Muscle of leg (tissue), 9 donors: Measurements from ENCODE around the gene SLC23A3. TPM values are rescaled to one million over a fixed set of nuclear protein-coding genes. Genes with fewer than 3 reads are reported as not detected.

ENCODE experiments used
- polyA plus RNA-seq, 8 donors: library from polyadenylated mRNA; unstranded; fragments of 120-200 nt; gene quantifications; one replicate each; pipeline versions ENCODE4 v1.2.1 to v1.2.3, GENCODE V29; 2013; ENCODE audit warnings: inconsistent platforms in 1 of 8, low replicate concordance in 1 of 8; ENCODE audit not compliant: insufficient read length in 8 of 8, insufficient read depth in 1 of 8
- total RNA-seq: library from RNA; stranded (reverse); fragments of 120-200 nt; gene quantifications from one replicate; pipeline ENCODE4 v1.2.4, GENCODE V29; 2013

Gene SLC23A3
- total and polyA plus RNA-seq, 9 donors: 0.59 to 1.7 (median 0.98) TPM

Other genes starting within 250 kb of the SLC23A3 start
- 0.04 TPM for gene CDK5R2, start 210.4 kb downstream of the SLC23A3 start, total RNA-seq
- gene CDK5R2, start 210.4 kb downstream of the SLC23A3 start, polyA plus RNA-seq: under 1 TPM in 5 of 8 donors, not detected in 3; 0.07 to 0.16 (median 0.08) TPM
- not detected for gene FEV, start 184.8 kb downstream of the SLC23A3 start, total RNA-seq
- gene FEV, start 184.8 kb downstream of the SLC23A3 start, polyA plus RNA-seq: under 1 TPM in 5 of 8 donors, not detected in 3; 0.08 to 0.62 (median 0.40) TPM
- not detected for gene CRYBA2, start 176.6 kb downstream of the SLC23A3 start, total RNA-seq
- not detected for gene CRYBA2, start 176.6 kb downstream of the SLC23A3 start, polyA plus RNA-seq
- gene CFAP65, start 128.5 kb downstream of the SLC23A3 start, total RNA-seq: not detected
- gene CFAP65, start 128.5 kb downstream of the SLC23A3 start, polyA plus RNA-seq: under 1 TPM in 2 of 8 donors, not detected in 6; 0.05 to 0.54 TPM
- 0.04 TPM for gene IHH, start 109.1 kb downstream of the SLC23A3 start, total RNA-seq
- 1 to 10 TPM in 1 of 8 donors, under 1 TPM in 4, not detected in 3; 0.05 to 3.2 (median 0.19) TPM for gene IHH, start 109.1 kb downstream of the SLC23A3 start, polyA plus RNA-seq
- gene NHEJ1, start 9.2 kb downstream of the SLC23A3 start, total RNA-seq: 14.1 TPM
- gene NHEJ1, start 9.2 kb downstream of the SLC23A3 start, polyA plus RNA-seq: 10 to 100 TPM; 11.4 to 18.5 (median 13.6) TPM
- 23.4 TPM for gene CNPPD1, start 6.9 kb upstream of the SLC23A3 start, total RNA-seq
- 10 to 100 TPM; 32.5 to 40.8 (median 37.1) TPM for gene CNPPD1, start 6.9 kb upstream of the SLC23A3 start, polyA plus RNA-seq
- 28.9 TPM for gene RETREG2, start 8.2 kb upstream of the SLC23A3 start, total RNA-seq
- gene RETREG2, start 8.2 kb upstream of the SLC23A3 start, polyA plus RNA-seq: 10 to 100 TPM; 37.6 to 57.7 (median 47.0) TPM
- gene ZFAND2B, start 36.8 kb upstream of the SLC23A3 start, total RNA-seq: 26.6 TPM
- 10 to 100 TPM; 18.8 to 31.9 (median 22.8) TPM for gene ZFAND2B, start 36.8 kb upstream of the SLC23A3 start, polyA plus RNA-seq
- 28.7 TPM for gene ABCB6, start 48.9 kb upstream of the SLC23A3 start, total RNA-seq
- 10 to 100 TPM; 28.4 to 42.0 (median 34.2) TPM for gene ABCB6, start 48.9 kb upstream of the SLC23A3 start, polyA plus RNA-seq
- 13.7 TPM for gene ATG9A, start 59.6 kb upstream of the SLC23A3 start, total RNA-seq
- 10 to 100 TPM; 27.6 to 35.1 (median 32.3) TPM for gene ATG9A, start 59.6 kb upstream of the SLC23A3 start, polyA plus RNA-seq
- 21.5 TPM for gene ANKZF1, start 59.8 kb upstream of the SLC23A3 start, total RNA-seq
- gene ANKZF1, start 59.8 kb upstream of the SLC23A3 start, polyA plus RNA-seq: 10 to 100 TPM; 16.3 to 32.0 (median 23.6) TPM
- 6.6 TPM for gene GLB1L, start 75.4 kb upstream of the SLC23A3 start, total RNA-seq
- 1 to 10 TPM; 3.3 to 9.9 (median 5.7) TPM for gene GLB1L, start 75.4 kb upstream of the SLC23A3 start, polyA plus RNA-seq
- 12.5 TPM for gene STK16, start 75.5 kb upstream of the SLC23A3 start, total RNA-seq
- gene STK16, start 75.5 kb upstream of the SLC23A3 start, polyA plus RNA-seq: 10 to 100 TPM; 15.1 to 23.1 (median 19.6) TPM
- 0.04 TPM for gene TUBA4B, start 83.2 kb upstream of the SLC23A3 start, total RNA-seq
- under 1 TPM in 6 of 8 donors, not detected in 2; 0.13 to 0.56 (median 0.18) TPM for gene TUBA4B, start 83.2 kb upstream of the SLC23A3 start, polyA plus RNA-seq
- 36.2 TPM for gene TUBA4A, start 83.9 kb upstream of the SLC23A3 start, total RNA-seq
- 100 to 1,000 TPM in 4 of 8 donors, 10 to 100 TPM in 4; 77.1 to 160 (median 107) TPM for gene TUBA4A, start 83.9 kb upstream of the SLC23A3 start, polyA plus RNA-seq
- 52.6 TPM for gene DNAJB2, start 109.3 kb upstream of the SLC23A3 start, total RNA-seq
- gene DNAJB2, start 109.3 kb upstream of the SLC23A3 start, polyA plus RNA-seq: 10 to 100 TPM; 77.8 to 93.2 (median 85.9) TPM
- gene PTPRN, start 139.4 kb upstream of the SLC23A3 start, total RNA-seq: 0.09 TPM
- gene PTPRN, start 139.4 kb upstream of the SLC23A3 start, polyA plus RNA-seq: 1 to 10 TPM in 1 of 8 donors, under 1 TPM in 7; 0.09 to 1.0 (median 0.38) TPM
- gene RESP18, start 162.7 kb upstream of the SLC23A3 start, total RNA-seq: not detected
- gene RESP18, start 162.7 kb upstream of the SLC23A3 start, polyA plus RNA-seq: not detected
- 24.5 TPM for gene DNPEP, start 217.9 kb upstream of the SLC23A3 start, total RNA-seq
- 10 to 100 TPM; 28.6 to 48.5 (median 39.7) TPM for gene DNPEP, start 217.9 kb upstream of the SLC23A3 start, polyA plus RNA-seq
- gene DES, start 248.3 kb upstream of the SLC23A3 start, total RNA-seq: 2,854 TPM
- 1,000 to 10,000 TPM; 2,139 to 4,335 (median 3,881) TPM for gene DES, start 248.3 kb upstream of the SLC23A3 start, polyA plus RNA-seq